ENCODE data around the gene LGALS9. TPM values are rescaled to one million over a fixed set of nuclear protein-coding genes. Genes with fewer than 3 reads are reported as not detected.

LGALS9 gene
- polyA plus RNA-seq, 1 of the 3 experiments (the other 2 are of a cell fraction): 0.21 TPM

DNA sequence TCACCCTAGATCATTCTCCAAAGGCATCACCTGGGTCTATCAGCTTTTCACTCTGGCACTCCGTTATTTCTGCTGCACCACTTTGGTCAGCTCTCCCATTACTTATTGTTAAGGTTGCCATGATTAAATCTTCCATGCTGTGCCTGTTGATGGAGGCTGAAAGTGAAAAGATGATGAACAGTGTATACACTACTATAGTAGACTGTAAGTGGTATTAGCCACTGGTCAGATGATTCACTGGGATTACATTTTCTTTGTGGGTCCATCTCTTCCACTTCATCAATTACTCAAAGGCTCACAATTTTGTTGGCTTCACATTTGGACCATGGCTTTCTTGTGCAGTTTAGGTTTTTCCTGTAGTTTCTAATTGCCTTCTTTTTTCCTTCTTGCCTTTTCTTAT, 15.9 kb upstream of the LGALS9 start (continued):
- TF ChIP-seq EZH2phosphoT487 (IDR thresholded peaks at IDR 0.05; ENCODE audit: borderline replicate concordance, low read depth) (no peak), FOSL2 (IDR thresholded peaks at IDR 0.05; ENCODE audit: borderline replicate concordance, low read depth) (no peak), FOXM1 (IDR thresholded peaks at IDR 0.05; ENCODE audit: low read depth) (no peak), RFX5 (IDR thresholded peaks at IDR 0.05; ENCODE audit: low read length) (no peak), ELF1 (IDR thresholded peaks at IDR 0.05) (no peak), RCOR1 (IDR thresholded peaks at IDR 0.05; ENCODE audit: low read length) (no peak), SMC3 (IDR thresholded peaks at IDR 0.05; ENCODE audit: low read depth, low read length) (no peak), GABPA (IDR thresholded peaks at IDR 0.05; ENCODE audit: low read depth) (no peak), JUND (IDR thresholded peaks at IDR 0.05) (no peak)
- TF ChIP-seq, protein P1, sequence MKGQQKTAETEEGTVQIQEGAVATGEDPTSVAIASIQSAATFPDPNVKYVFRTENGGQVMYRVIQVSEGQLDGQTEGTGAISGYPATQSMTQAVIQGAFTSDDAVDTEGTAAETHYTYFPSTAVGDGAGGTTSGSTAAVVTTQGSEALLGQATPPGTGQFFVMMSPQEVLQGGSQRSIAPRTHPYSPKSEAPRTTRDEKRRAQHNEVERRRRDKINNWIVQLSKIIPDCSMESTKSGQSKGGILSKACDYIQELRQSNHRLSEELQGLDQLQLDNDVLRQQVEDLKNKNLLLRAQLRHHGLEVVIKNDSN (IDR thresholded peaks at IDR 0.05; ENCODE audit: borderline replicate concordance, low read depth): no peak

DNA sequence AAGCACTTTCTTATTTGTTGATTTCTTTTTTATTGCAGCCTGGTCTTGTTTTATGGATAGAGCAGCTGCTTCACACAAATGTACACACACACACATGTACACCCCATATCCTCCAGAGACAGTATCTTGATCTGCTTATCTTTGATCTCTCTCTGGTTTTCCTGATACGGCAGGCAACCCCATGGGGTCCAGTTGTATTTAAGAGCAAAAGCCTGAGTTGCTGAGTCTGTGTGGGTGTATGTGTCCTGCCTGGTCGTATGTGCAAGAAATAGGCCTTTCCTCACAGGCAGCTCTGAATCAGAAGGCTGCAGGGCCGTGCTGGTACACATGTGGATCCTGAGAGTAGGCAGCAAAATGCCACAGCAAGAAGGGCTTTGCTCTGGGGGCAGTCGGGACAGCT, 14.6 kb upstream of the LGALS9 start:
- Histone ChIP-seq H3K9me2 (no peaks in the 10 kb centered on the region), H3K36me3 (replicated peaks in 1 of 2; ENCODE audit: control insufficient read depth in 1 of 2, insufficient read depth in 2 of 2, low read length in 1 of 2) (peaks cover 4 to 51% of the 10 kb centered on the region in 2 experiments), H3K4me3 (ENCODE audit: low read depth in 2 of 2, low read length in 1 of 2) (no peak overlapping the region), H3K4me2 (no peak overlapping the region), H3K9me3 (no peaks in the 10 kb centered on the region), H2AFZ (ENCODE audit: low read depth) (no peak overlapping the region), H3K4me1 (ENCODE audit: control insufficient read depth in 1 of 2, insufficient read depth in 2 of 2, low read depth in 1 of 2, low read length in 1 of 2) (no peaks in the 10 kb centered on the region), H3F3A (replicated peaks; ENCODE audit: insufficient read depth) (no peaks in the 10 kb centered on the region), H4K20me1 (ENCODE audit: insufficient read depth) (no peaks in the 10 kb centered on the region), H3K79me2 (ENCODE audit: insufficient read depth) (no peaks in the 10 kb centered on the region), H3K9ac (no peak overlapping the region), H3K27ac (ENCODE audit: low read depth in 2 of 2, low read length in 1 of 2) (no peak overlapping the region), H3K27me3 (ENCODE audit: insufficient read depth) (no peaks in the 10 kb centered on the region)
- ChIA-PET POLR2A (no interaction called here), CTCF (interaction anchor here (0.8 to 20.9 kb wide), 5 partner anchors 14 to 264 kb away, joined by 3 to 365 read pairs (median 5); no protein-coding TSS in a partner anchor)
- no peak for DNase-seq
- 70% methylated on average over 4 of the region's 4 CpGs for WGBS (ENCODE audit: low lambda C conversion rate)
- TF ChIP-seq RXRA (IDR thresholded peaks at IDR 0.05; ENCODE audit: borderline replicate concordance, low read depth): no peak
- no peak for TF ChIP-seq TAF1 (IDR thresholded peaks at IDR 0.05; ENCODE audit: borderline replicate concordance, low read depth, low read length)
- TF ChIP-seq FOXJ3 (CRISPR knock-in tag; IDR thresholded peaks at IDR 0.05): no peak
- TF ChIP-seq JUND (IDR thresholded peaks at IDR 0.05): no peak
- no peak for TF ChIP-seq SIN3A (IDR thresholded peaks at IDR 0.05; ENCODE audit: borderline replicate concordance, low read depth, low read length)
- TF ChIP-seq, protein P2, sequence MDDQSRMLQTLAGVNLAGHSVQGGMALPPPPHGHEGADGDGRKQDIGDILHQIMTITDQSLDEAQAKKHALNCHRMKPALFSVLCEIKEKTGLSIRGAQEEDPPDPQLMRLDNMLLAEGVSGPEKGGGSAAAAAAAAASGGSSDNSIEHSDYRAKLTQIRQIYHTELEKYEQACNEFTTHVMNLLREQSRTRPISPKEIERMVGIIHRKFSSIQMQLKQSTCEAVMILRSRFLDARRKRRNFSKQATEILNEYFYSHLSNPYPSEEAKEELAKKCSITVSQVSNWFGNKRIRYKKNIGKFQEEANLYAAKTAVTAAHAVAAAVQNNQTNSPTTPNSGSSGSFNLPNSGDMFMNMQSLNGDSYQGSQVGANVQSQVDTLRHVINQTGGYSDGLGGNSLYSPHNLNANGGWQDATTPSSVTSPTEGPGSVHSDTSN (IDR thresholded peaks at IDR 0.05): no peak

DNA sequence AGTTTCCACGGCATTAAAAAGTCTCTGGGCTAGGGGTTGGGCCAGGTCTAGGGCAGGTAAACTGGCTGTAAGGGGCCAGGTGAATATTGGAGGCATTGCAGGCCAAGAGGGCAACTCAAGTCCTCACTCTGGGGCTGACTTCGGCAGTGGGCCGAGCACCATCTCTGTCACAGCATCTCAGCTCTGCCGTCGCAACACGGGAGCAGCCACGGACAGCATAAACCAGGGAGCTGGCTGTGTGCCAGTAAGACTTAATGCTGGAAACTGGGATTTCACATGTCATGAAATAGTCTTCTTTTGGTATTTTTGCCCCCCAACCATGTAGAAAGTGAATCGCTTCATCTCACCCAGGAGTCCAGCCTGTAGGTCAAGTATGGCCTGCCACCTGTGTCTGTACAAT, 12.6 kb upstream of the LGALS9 start:
- CTCF ChIA-PET: interaction anchor here (1.0 to 20.9 kb wide), 6 partner anchors 8 to 310 kb away, joined by 3 to 365 read pairs (median 12); no protein-coding TSS in a partner anchor
- H3K79me2 ChIP-seq (ENCODE audit: insufficient read depth): no peaks in the 10 kb centered on the region
- H2AFZ ChIP-seq (ENCODE audit: low read depth): no peak overlapping the region
- no peak overlapping the region for H3K9ac ChIP-seq
- no peaks in the 10 kb centered on the region for H3K27me3 ChIP-seq (ENCODE audit: insufficient read depth)
- TF ChIP-seq, protein P3, sequence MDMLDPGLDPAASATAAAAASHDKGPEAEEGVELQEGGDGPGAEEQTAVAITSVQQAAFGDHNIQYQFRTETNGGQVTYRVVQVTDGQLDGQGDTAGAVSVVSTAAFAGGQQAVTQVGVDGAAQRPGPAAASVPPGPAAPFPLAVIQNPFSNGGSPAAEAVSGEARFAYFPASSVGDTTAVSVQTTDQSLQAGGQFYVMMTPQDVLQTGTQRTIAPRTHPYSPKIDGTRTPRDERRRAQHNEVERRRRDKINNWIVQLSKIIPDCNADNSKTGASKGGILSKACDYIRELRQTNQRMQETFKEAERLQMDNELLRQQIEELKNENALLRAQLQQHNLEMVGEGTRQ (IDR thresholded peaks at IDR 0.05; ENCODE audit: borderline replicate concordance, low read depth, low read length): no peak
- TF ChIP-seq MEF2A (IDR thresholded peaks at IDR 0.05; ENCODE audit: borderline replicate concordance, low read depth) (no peak), RFX5 (IDR thresholded peaks at IDR 0.05; ENCODE audit: low read length) (no peak), YY1 (IDR thresholded peaks at IDR 0.05; ENCODE audit: low read depth) (no peak), JUND (IDR thresholded peaks at IDR 0.05) (no peak), FOXJ3 (CRISPR knock-in tag; IDR thresholded peaks at IDR 0.05) (no peak), ELF1 (IDR thresholded peaks at IDR 0.05) (no peak), NRF1 (IDR thresholded peaks at IDR 0.05; ENCODE audit: low read depth, low read length) (no peak), FOXM1 (IDR thresholded peaks at IDR 0.05; ENCODE audit: low read depth) (no peak), NFIC (IDR thresholded peaks at IDR 0.05; ENCODE audit: borderline replicate concordance) (no peak), GABPA (IDR thresholded peaks at IDR 0.05; ENCODE audit: low read depth) (no peak), RCOR1 (IDR thresholded peaks at IDR 0.05; ENCODE audit: low read length) (no peak), TCF12 (IDR thresholded peaks at IDR 0.05) (no peak), RAD21 (IDR thresholded peaks at IDR 0.05; ENCODE audit: low read length) (no peak)
- TF ChIP-seq, protein P4, sequence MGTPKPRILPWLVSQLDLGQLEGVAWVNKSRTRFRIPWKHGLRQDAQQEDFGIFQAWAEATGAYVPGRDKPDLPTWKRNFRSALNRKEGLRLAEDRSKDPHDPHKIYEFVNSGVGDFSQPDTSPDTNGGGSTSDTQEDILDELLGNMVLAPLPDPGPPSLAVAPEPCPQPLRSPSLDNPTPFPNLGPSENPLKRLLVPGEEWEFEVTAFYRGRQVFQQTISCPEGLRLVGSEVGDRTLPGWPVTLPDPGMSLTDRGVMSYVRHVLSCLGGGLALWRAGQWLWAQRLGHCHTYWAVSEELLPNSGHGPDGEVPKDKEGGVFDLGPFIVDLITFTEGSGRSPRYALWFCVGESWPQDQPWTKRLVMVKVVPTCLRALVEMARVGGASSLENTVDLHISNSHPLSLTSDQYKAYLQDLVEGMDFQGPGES (IDR thresholded peaks at IDR 0.05; ENCODE audit: low read depth, low read length): no peak
- H3K9me2 ChIP-seq: no peaks in the 10 kb centered on the region
- H3F3A ChIP-seq (replicated peaks; ENCODE audit: insufficient read depth): no peaks in the 10 kb centered on the region
- no peak for DNase-seq
- H4K20me1 ChIP-seq (ENCODE audit: insufficient read depth): no peaks in the 10 kb centered on the region
- POLR2A ChIA-PET: no interaction called here
- no peak overlapping the region for H3K4me2 ChIP-seq
- no peaks in the 10 kb centered on the region for H3K4me1 ChIP-seq (ENCODE audit: control insufficient read depth in 1 of 2, insufficient read depth in 2 of 2, low read depth in 1 of 2, low read length in 1 of 2)
- peaks cover 2 to 52% of the 10 kb centered on the region in 2 experiments for H3K36me3 ChIP-seq (replicated peaks in 1 of 2; ENCODE audit: control insufficient read depth in 1 of 2, insufficient read depth in 2 of 2, low read length in 1 of 2)
- H3K27ac ChIP-seq (ENCODE audit: low read depth in 2 of 2, low read length in 1 of 2): no peak overlapping the region
- H3K4me3 ChIP-seq (ENCODE audit: low read depth in 2 of 2, low read length in 1 of 2): no peak overlapping the region
- no peaks in the 10 kb centered on the region for H3K9me3 ChIP-seq
- 96% methylated on average over 5 of the region's 8 CpGs for WGBS (ENCODE audit: low lambda C conversion rate)
